ENCODE measurements around the gene GDI1. TPM values are rescaled to one million over a fixed set of nuclear protein-coding genes. Genes with fewer than 3 reads are reported as not detected.

GDI1 gene
- total RNA-seq, 1 donor from 2014 or later = 143 TPM

DNA sequence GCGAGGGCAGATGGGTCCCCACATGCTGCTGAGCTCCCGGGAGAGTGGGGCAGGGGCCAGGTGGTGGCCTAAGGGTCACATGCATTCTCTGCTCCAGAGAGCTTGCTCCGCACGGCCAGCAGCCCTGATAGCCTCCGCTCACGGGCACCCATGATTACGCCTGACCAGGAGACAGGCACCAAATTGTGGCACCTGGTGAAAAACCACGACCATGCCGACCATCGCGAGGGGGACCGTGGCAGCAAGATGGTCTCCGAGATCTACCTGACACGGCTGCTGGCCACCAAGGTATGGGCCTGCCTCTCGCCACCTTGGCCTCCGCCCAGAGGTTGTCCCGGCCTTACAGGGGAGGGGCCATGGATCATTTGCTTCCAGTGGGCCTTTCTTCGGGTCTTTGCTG, 32.9 kb downstream of the GDI1 start:
- peaks cover 2% of the 10 kb centered on the region for H3K36me3 ChIP-seq (ENCODE audit: insufficient read depth, low read length)
- H3K4me1 Mint-ChIP-seq (ENCODE audit: low read depth, unreplicated experiment) = no peaks in the 10 kb centered on the region

GRCh38 chrX:154470434-154470833, 33.5 kb downstream of the GDI1 start:
- TF ChIP-seq CTCF (IDR thresholded peaks at IDR 0.05; ENCODE audit: insufficient read depth, low read depth, low read length) (no peak), EZH2 (IDR thresholded peaks at IDR 0.05; ENCODE audit: insufficient read depth, low read length) (no peak)
- no peaks in the 10 kb centered on the region for H3K9me3 ChIP-seq (ENCODE audit: insufficient read depth, low read depth, low read length)
- H3K27ac ChIP-seq (ENCODE audit: low read depth, low read length) = no peak overlapping the region
- Mint-ChIP-seq H3K4me3 (ENCODE audit: unreplicated experiment) (no peak overlapping the region), H3K4me1 (ENCODE audit: low read depth, unreplicated experiment) (no peaks in the 10 kb centered on the region), H3K36me3 (ENCODE audit: low read depth, unreplicated experiment) (no peaks in the 10 kb centered on the region), H3K27ac (ENCODE audit: unreplicated experiment) (no peak overlapping the region), H3K27me3 (ENCODE audit: low read depth, unreplicated experiment) (no peaks in the 10 kb centered on the region), H3K9me3 (ENCODE audit: unreplicated experiment) (no peaks in the 10 kb centered on the region)
- no peak overlapping the region for H3K4me3 ChIP-seq (ENCODE audit: insufficient read depth, low read depth, low read length)
- H3K4me1 ChIP-seq (ENCODE audit: insufficient read depth, low read length) = no peaks in the 10 kb centered on the region
- no peak for DNase-seq (ENCODE audit: low read depth)
- no peak overlapping the region for H3K9ac ChIP-seq (ENCODE audit: low read length)
- no peak overlapping the region for H2AFZ ChIP-seq (ENCODE audit: low read depth, low read length)
- H3K4me2 ChIP-seq (ENCODE audit: low read length) = no peak overlapping the region
- no peaks in the 10 kb centered on the region for H3K27me3 ChIP-seq (ENCODE audit: insufficient read depth, low read length)
- no peak for FAIRE-seq
- H3K79me2 ChIP-seq (ENCODE audit: insufficient read depth, low read length) = no peaks in the 10 kb centered on the region
- H4K20me1 ChIP-seq (ENCODE audit: insufficient read depth, low read length) = peaks cover 7% of the 10 kb centered on the region
- H3K36me3 ChIP-seq (ENCODE audit: insufficient read depth, low read length) = peaks cover 2% of the 10 kb centered on the region

More for the DNA sequence above, 32.9 kb downstream of the GDI1 start:
- Histone ChIP-seq H3K27me3 (ENCODE audit: insufficient read depth, low read length) (no peaks in the 10 kb centered on the region), H3K27ac (ENCODE audit: low read depth, low read length) (no peak overlapping the region), H3K4me2 (ENCODE audit: low read length) (no peak overlapping the region), H3K4me1 (ENCODE audit: insufficient read depth, low read length) (no peaks in the 10 kb centered on the region), H3K9ac (ENCODE audit: low read length) (no peak overlapping the region), H2AFZ (ENCODE audit: low read depth, low read length) (no peak overlapping the region), H3K79me2 (ENCODE audit: insufficient read depth, low read length) (no peaks in the 10 kb centered on the region), H3K4me3 (ENCODE audit: insufficient read depth, low read depth, low read length) (no peak overlapping the region), H3K9me3 (ENCODE audit: insufficient read depth, low read depth, low read length) (no peaks in the 10 kb centered on the region), H4K20me1 (ENCODE audit: insufficient read depth, low read length) (peaks cover 7% of the 10 kb centered on the region)
- Mint-ChIP-seq H3K27ac (ENCODE audit: unreplicated experiment) (no peak overlapping the region), H3K9me3 (ENCODE audit: unreplicated experiment) (no peaks in the 10 kb centered on the region), H3K27me3 (ENCODE audit: low read depth, unreplicated experiment) (no peaks in the 10 kb centered on the region), H3K36me3 (ENCODE audit: low read depth, unreplicated experiment) (no peaks in the 10 kb centered on the region), H3K4me3 (ENCODE audit: unreplicated experiment) (no peak overlapping the region)
- FAIRE-seq = no peak
- no peak for TF ChIP-seq EZH2 (IDR thresholded peaks at IDR 0.05; ENCODE audit: insufficient read depth, low read length)
- TF ChIP-seq CTCF (IDR thresholded peaks at IDR 0.05; ENCODE audit: insufficient read depth, low read depth, low read length) = no peak
- DNase-seq (ENCODE audit: low read depth) = no peak

DNA sequence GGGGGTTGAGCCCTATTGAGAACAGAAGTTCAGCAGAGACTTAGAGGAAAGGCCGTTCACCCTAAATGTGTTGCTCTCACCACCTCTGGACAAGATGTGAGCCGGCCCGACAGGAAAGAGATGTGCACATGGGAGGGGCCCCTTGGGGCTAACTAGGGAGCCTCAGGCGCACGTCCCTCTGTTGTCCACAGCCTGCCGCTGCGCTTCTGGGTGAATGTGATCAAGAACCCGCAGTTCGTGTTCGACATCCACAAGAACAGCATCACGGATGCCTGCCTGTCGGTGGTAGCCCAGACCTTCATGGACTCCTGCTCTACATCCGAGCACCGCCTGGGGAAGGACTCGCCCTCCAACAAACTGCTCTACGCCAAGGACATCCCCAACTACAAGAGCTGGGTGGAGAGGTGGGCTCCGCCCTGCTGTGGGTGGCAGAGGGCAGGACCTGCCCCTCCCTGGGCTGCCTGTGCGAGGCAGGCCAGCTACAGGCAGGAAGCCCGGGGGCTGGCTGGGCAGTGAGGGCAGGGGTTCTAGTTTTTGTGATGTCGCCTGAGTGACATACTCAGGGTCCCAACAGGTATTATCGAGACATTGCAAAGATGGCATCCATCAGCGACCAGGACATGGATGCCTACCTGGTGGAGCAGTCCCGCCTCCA, 34.1 kb downstream of the GDI1 start:
- TF ChIP-seq CTCF (IDR thresholded peaks at IDR 0.05; ENCODE audit: insufficient read depth, low read depth, low read length) (no peak), EZH2 (IDR thresholded peaks at IDR 0.05; ENCODE audit: insufficient read depth, low read length) (no peak)
- no peaks in the 10 kb centered on the region for H3K79me2 ChIP-seq (ENCODE audit: insufficient read depth, low read length)
- no peaks in the 10 kb centered on the region for H3K36me3 Mint-ChIP-seq (ENCODE audit: low read depth, unreplicated experiment)
- no peak overlapping the region for H3K9ac ChIP-seq (ENCODE audit: low read length)
- H3K4me1 ChIP-seq (ENCODE audit: insufficient read depth, low read length) = no peaks in the 10 kb centered on the region
- H3K4me2 ChIP-seq (ENCODE audit: low read length) = no peak overlapping the region
- H3K27ac ChIP-seq (ENCODE audit: low read depth, low read length) = no peak overlapping the region
- H3K9me3 ChIP-seq (ENCODE audit: insufficient read depth, low read depth, low read length) = no peaks in the 10 kb centered on the region
- no peaks in the 10 kb centered on the region for H3K9me3 Mint-ChIP-seq (ENCODE audit: unreplicated experiment)
- peaks cover 7% of the 10 kb centered on the region for H4K20me1 ChIP-seq (ENCODE audit: insufficient read depth, low read length)
- DNase-seq (ENCODE audit: low read depth) = no peak
- no peak for FAIRE-seq
- no peak overlapping the region for H3K27ac Mint-ChIP-seq (ENCODE audit: unreplicated experiment)
- H3K4me3 ChIP-seq (ENCODE audit: insufficient read depth, low read depth, low read length) = no peak overlapping the region
- no peak overlapping the region for H2AFZ ChIP-seq (ENCODE audit: low read depth, low read length)
- no peaks in the 10 kb centered on the region for H3K4me1 Mint-ChIP-seq (ENCODE audit: low read depth, unreplicated experiment)
- peaks cover 2% of the 10 kb centered on the region for H3K36me3 ChIP-seq (ENCODE audit: insufficient read depth, low read length)
- H3K4me3 Mint-ChIP-seq (ENCODE audit: unreplicated experiment) = no peak overlapping the region
- H3K27me3 ChIP-seq (ENCODE audit: insufficient read depth, low read length) = no peaks in the 10 kb centered on the region
- H3K27me3 Mint-ChIP-seq (ENCODE audit: low read depth, unreplicated experiment) = no peaks in the 10 kb centered on the region

Data from astrocyte (in vitro differentiated cells and primary cell).